ENCODE results near the gene CERS6.

DNA sequence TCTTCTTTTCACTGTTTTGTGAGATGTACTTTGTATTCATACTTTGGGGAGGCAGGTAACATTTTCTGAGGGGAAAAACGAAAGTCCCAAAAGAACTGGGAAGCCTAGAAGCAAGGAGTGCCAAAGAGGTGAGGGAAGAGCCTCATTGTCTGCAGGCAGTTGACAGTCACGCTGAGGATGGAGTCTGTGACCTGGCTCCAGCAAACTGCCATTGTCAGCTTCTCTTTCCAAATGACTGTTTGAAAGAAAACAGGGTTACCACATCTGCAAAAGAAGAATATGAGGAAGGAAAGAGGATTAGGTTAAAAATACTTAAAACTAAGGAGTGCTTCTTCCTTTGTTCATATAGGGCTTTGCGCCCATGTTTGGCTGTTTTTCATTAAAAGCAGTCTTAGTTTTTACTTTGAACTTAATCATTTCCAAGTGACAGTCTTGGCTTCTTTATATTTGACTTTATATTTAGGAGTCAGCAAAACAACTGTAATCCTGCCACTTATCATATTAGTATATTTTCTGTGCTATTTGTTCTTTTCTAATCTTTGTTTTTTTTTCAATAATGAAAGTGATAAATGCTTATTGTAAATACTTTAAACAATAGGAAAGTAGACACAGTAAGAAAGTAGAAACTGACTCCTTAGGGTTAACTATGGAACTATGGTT is 35.0 kb downstream of the CERS6 start:
- no peak for TF ChIP-seq POLR2A (IDR thresholded peaks at IDR 0.05)
- TF ChIP-seq, protein P1, sequence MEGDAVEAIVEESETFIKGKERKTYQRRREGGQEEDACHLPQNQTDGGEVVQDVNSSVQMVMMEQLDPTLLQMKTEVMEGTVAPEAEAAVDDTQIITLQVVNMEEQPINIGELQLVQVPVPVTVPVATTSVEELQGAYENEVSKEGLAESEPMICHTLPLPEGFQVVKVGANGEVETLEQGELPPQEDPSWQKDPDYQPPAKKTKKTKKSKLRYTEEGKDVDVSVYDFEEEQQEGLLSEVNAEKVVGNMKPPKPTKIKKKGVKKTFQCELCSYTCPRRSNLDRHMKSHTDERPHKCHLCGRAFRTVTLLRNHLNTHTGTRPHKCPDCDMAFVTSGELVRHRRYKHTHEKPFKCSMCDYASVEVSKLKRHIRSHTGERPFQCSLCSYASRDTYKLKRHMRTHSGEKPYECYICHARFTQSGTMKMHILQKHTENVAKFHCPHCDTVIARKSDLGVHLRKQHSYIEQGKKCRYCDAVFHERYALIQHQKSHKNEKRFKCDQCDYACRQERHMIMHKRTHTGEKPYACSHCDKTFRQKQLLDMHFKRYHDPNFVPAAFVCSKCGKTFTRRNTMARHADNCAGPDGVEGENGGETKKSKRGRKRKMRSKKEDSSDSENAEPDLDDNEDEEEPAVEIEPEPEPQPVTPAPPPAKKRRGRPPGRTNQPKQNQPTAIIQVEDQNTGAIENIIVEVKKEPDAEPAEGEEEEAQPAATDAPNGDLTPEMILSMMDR (IDR thresholded peaks at IDR 0.05), result no peak
